A673 (cell line): ENCODE measurements around the gene SPINK1. TPM values are rescaled to one million over a fixed set of nuclear protein-coding genes. Genes with fewer than 3 reads are reported as not detected.

ENCODE experiments used
- BruUV-seq: library from RNA; stranded (reverse); fragments of 400-500 nt; replicated peaks from 2 replicates; lab custom pipeline; 2021; lab: Mats Ljungman, UMichigan
- CTCF ChIA-PET: fragments of 300-600 bp; sonication (Branson Sonifier 250); formaldehyde crosslinking; loops from one replicate; lab custom pipeline; 2022; ENCODE audit warnings: antibody characterized with exemption; lab: Charles Lee
- POLR2A ChIA-PET: fragments of 300-600 bp; sonication (Branson Sonifier 250); formaldehyde crosslinking; loops from one replicate; lab custom pipeline; 2022; ENCODE audit warnings: antibody characterized with exemption; ENCODE audit not compliant: low non-redundant PET; lab: Charles Lee
- DNase-seq: peaks from one replicate; pipeline ENCODE4 v3.0.0-alpha.2; 2015; ENCODE audit warnings: low spot score
- H3K27ac ChIP-seq: fragments of 200-600 bp; sonication (generic); 2 replicates; pipeline ENCODE4 v1.5.1; 2016; ENCODE audit warnings: mixed run types, low read depth, mild to moderate bottlenecking, mixed read lengths, antibody characterized with exemption, low read length; ENCODE audit not compliant: poor library complexity, severe bottlenecking
- H3K27me3 ChIP-seq: fragments of 200-600 bp; sonication (generic); replicated peaks from 2 replicates; pipeline ENCODE4 v1.6.1; 2017; ENCODE audit warnings: mixed run types, low read depth, mild to moderate bottlenecking, mixed read lengths, antibody characterized with exemption, low read length; ENCODE audit not compliant: insufficient read depth, poor library complexity
- H3K36me3 ChIP-seq: fragments of 200-600 bp; sonication (generic); 2 replicates; pipeline ENCODE4 v1.6.1; 2016; ENCODE audit warnings: mixed run types, mild to moderate bottlenecking, mixed read lengths, antibody characterized with exemption, low read length; ENCODE audit not compliant: insufficient read depth, poor library complexity, severe bottlenecking
- H3K4me1 ChIP-seq: fragments of 200-600 bp; sonication (generic); 2 replicates; pipeline ENCODE4 v1.6.1; 2017; ENCODE audit warnings: mixed run types, mild to moderate bottlenecking, mixed read lengths, antibody characterized with exemption, low read length; ENCODE audit not compliant: insufficient read depth, poor library complexity, severe bottlenecking
- H3K4me3 ChIP-seq: fragments of 200-600 bp; sonication (generic); 2 replicates; pipeline ENCODE4 v1.5.1; 2016; ENCODE audit warnings: low read depth, mixed run types, mild to moderate bottlenecking, mixed read lengths, low read length; ENCODE audit not compliant: poor library complexity, severe bottlenecking
- H3K9me3 ChIP-seq: fragments of 200-600 bp; sonication (generic); 2 replicates; pipeline ENCODE4 v1.6.1; 2016; ENCODE audit warnings: mixed run types, low read depth, mild to moderate bottlenecking, mixed read lengths, antibody characterized with exemption, low read length; ENCODE audit not compliant: poor library complexity, severe bottlenecking
- EZH2 ChIP-seq: fragments of 200-600 bp; sonication (generic); IDR thresholded peaks from 2 replicates; pipeline ENCODE4 v1.6.1; 2017; ENCODE audit warnings: borderline replicate concordance, low read depth, mild to moderate bottlenecking, mixed read lengths, antibody characterized with exemption, low read length; ENCODE audit not compliant: poor library complexity, severe bottlenecking
- intact Hi-C: fragments of 100-400 bp; cut with micrococcal nuclease; formaldehyde crosslinking; loops from one replicate; pipeline ENCODE4 v1.10.0; 2022; ENCODE audit not compliant: unreplicated experiment
- total RNA-seq: library from RNA; stranded (reverse); gene quantifications from 2 replicates; pipeline ENCODE4 v1.2.3, GENCODE V29; 2021
- TF ChIP-seq, protein P1 (sequence below): fragments of 300-800, 200-600 bp; sonication (generic); conservative IDR thresholded peaks from 2 replicates; pipeline ENCODE4 v1.5.1; 2017; ENCODE audit warnings: low read depth, mild to moderate bottlenecking, antibody characterized with exemption, low read length, moderate library complexity, mixed read lengths

The SPINK1 gene
- total RNA-seq, 1 experiment from 2014 or later: not detected

DNA sequence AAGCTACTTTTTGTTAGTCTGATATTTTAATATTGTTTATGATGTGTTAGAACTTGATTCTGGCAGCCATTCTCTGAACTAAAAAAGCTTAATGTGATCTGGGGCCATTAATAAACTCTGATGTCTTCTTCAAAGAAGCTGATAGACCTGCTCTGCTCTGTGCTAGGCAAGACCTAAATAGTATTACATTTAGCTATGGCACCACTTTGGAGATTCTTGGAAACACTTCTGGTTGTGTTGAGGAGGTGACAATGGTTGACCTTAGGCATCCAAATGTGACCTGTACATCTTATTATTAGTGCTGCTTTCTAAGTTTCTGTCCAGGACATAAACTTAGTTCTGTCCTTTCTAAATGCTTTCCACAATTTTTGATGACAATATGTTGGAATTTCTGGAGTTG is 25.3 kb upstream of the SPINK1 start:
- ChIA-PET CTCF (no interaction called here), POLR2A (no interaction called here)
- intact Hi-C loops: loop anchor here (5.0 kb wide), 1 partner anchor 136 kb away; no protein-coding TSS in a partner anchor
- Histone ChIP-seq H3K4me3 (no peak overlapping the region), H3K27ac (no peak overlapping the region), H3K36me3 (no peaks in the 10 kb centered on the region), H3K4me1 (peaks cover 9% of the 10 kb centered on the region), H3K9me3 (no peaks in the 10 kb centered on the region), H3K27me3 (no peaks in the 10 kb centered on the region)
- no peak for TF ChIP-seq EZH2
- TF ChIP-seq, protein P1, sequence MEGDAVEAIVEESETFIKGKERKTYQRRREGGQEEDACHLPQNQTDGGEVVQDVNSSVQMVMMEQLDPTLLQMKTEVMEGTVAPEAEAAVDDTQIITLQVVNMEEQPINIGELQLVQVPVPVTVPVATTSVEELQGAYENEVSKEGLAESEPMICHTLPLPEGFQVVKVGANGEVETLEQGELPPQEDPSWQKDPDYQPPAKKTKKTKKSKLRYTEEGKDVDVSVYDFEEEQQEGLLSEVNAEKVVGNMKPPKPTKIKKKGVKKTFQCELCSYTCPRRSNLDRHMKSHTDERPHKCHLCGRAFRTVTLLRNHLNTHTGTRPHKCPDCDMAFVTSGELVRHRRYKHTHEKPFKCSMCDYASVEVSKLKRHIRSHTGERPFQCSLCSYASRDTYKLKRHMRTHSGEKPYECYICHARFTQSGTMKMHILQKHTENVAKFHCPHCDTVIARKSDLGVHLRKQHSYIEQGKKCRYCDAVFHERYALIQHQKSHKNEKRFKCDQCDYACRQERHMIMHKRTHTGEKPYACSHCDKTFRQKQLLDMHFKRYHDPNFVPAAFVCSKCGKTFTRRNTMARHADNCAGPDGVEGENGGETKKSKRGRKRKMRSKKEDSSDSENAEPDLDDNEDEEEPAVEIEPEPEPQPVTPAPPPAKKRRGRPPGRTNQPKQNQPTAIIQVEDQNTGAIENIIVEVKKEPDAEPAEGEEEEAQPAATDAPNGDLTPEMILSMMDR: no peak
- no peak for DNase-seq
- BruUV-seq: no TSS peak

DNA sequence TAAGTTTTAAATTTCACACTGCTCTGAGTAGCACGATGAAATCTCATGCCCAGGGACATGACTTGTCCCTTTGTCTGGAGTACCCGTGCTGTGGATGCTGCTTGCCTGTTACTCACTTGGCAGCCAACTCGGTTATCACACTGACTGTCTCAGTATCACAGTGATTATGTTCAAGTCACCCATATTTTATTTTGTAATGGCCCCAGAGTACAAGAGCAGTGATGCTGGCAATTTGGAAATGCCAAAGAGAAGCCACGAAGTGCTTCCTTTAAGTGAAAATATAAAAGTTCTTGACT is 24.3 kb upstream of the SPINK1 start:
- Histone ChIP-seq H3K4me1 (peaks cover 9% of the 10 kb centered on the region), H3K27me3 (no peaks in the 10 kb centered on the region), H3K36me3 (no peaks in the 10 kb centered on the region), H3K27ac (no peak overlapping the region), H3K4me3 (no peak overlapping the region), H3K9me3 (no peaks in the 10 kb centered on the region)
- DNase-seq: no peak
- intact Hi-C loops: loop anchor here (5.0 kb wide), 1 partner anchor 137 kb away; no protein-coding TSS in a partner anchor
- BruUV-seq: no TSS peak
- CTCF ChIA-PET: no interaction called here
- POLR2A ChIA-PET: no interaction called here
- no peak for TF ChIP-seq EZH2
- TF ChIP-seq, protein P1: no peak

DNA sequence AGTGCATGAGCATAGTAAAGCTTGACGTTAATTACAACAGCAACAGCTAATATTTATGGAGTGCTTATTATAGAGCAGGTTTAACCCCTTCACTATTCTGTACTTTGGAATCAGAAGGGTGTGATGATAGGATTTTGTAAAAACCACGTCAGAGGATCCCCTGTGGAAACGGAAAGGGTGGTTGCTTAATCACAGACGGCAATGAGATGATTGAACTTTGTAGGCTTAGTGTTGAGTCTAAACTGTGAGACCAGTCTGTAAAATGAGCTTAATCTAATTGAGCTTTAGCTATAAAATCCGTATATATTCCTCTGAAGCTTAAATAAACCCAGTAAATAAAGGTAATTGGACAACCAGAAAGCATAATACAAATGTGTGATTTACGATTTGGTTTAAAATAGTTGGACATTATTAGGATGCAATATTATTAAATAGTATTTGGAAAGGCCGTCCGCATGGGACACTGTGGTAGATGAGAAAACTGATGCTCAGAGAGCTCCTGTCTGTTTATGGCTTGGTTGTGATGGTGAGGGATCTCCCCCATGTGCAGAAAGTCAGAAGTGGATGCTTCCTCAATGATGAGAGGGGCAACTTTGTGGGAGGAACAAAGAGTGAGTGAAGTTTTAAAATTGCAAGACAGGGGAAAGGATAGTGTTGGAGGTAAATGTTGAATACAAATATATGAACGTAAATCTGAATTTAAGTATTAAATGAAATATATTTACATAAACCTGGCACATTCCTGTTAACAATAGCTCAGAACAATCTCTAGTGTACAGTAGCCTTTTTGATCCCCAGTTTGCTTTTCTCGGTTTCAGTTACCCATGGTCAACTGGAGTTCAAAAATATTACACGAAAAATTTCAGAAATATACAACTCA is 23.7 kb upstream of the SPINK1 start:
- H3K9me3 ChIP-seq: no peaks in the 10 kb centered on the region
- no peak overlapping the region for H3K4me3 ChIP-seq
- intact Hi-C loops: loop anchor here (1.0 to 5.0 kb wide), 2 partner anchors 137 to 227 kb away; no protein-coding TSS in a partner anchor
- BruUV-seq: no TSS peak
- H3K4me1 ChIP-seq: peaks cover 9% of the 10 kb centered on the region
- no peaks in the 10 kb centered on the region for H3K36me3 ChIP-seq
- ChIA-PET CTCF (no interaction called here), POLR2A (no interaction called here)
- H3K27ac ChIP-seq: no peak overlapping the region
- TF ChIP-seq, protein P1: no peak
- no peak for TF ChIP-seq EZH2
- DNase-seq: peak; percentile 52
- no peaks in the 10 kb centered on the region for H3K27me3 ChIP-seq
